GM23248 (cell line): Measurements from ENCODE around the gene SGCA.

ENCODE experiments used
- EZH2 ChIP-seq: fragments of 200-600 bp; sonication (generic); IDR thresholded peaks from 2 replicates; pipeline ENCODE4 v1.6.1; 2018; ENCODE audit warnings: antibody characterized with exemption, mild to moderate bottlenecking; ENCODE audit not compliant: insufficient read depth, poor library complexity, severe bottlenecking
- EZH2phosphoT487 ChIP-seq: fragments of 200-600 bp; sonication (generic); IDR thresholded peaks from 2 replicates; pipeline ENCODE4 v1.6.1; 2018; ENCODE audit warnings: antibody characterized with exemption, moderate library complexity, mild to moderate bottlenecking, low read depth; ENCODE audit not compliant: insufficient read depth

DNA sequence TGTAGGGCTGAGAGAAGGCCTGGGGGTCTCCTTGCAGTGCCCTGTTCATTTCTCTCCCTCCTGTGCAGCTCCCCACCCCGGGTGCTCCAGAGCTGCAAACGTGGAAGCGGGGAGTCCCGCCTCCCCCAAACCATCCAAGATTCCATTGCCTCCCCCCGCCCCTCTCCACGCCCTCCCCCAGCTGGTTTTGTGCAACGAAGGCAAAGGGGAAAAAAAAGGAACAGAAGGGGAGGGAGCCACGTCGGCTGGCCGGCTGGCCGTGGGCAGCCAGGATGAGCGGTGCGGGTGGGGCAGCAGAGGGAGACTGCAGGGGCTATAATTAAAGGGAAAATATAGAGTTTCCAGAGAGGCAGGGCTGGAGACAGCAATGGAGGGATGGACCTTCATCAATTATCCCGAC, 37.3 kb downstream of the SGCA start:
- no peak for TF ChIP-seq EZH2
- no peak for TF ChIP-seq EZH2phosphoT487
